ENCODE measurements around the gene TMEM151A.

Gene TMEM151A

GRCh38 chr11:66339686-66340483 lies 48.2 kb downstream of the TMEM151A start:
- Histone ChIP-seq H2BK15ac (replicated peaks; ENCODE audit: low read depth) (no peak overlapping the region), H3K27me3 (ENCODE audit: insufficient read depth, low read length, poor library complexity) (no peaks in the 10 kb centered on the region), H3K56ac (ENCODE audit: low read length) (no peak overlapping the region), H2AK5ac (ENCODE audit: low read length) (no peak overlapping the region), H3K79me2 (ENCODE audit: control insufficient read depth, insufficient read depth, low read length) (peaks cover 14% of the 10 kb centered on the region), H2BK5ac (ENCODE audit: low read length) (no peak overlapping the region), H3K27ac (ENCODE audit: low read depth, low read length) (no peak overlapping the region), H3K9ac (ENCODE audit: low read length) (no peak overlapping the region), H3K4me3 (ENCODE audit: low read length) (no peak overlapping the region), H2BK120ac (ENCODE audit: low read depth, low read length) (no peak overlapping the region), H4K8ac (ENCODE audit: low read depth, low read length) (no peak overlapping the region), H3K18ac (ENCODE audit: low read length) (no peak overlapping the region), H3K4me2 (ENCODE audit: low read length) (no peak overlapping the region), H3K79me1 (ENCODE audit: low read length) (peaks cover 18% of the 10 kb centered on the region), H3K4ac (ENCODE audit: low read depth, low read length) (no peak overlapping the region), H3K23ac (ENCODE audit: low read length) (no peak overlapping the region), H3K36me3 (ENCODE audit: control insufficient read depth, insufficient read depth, low read length) (peaks cover 9% of the 10 kb centered on the region), H3K4me1 (ENCODE audit: control insufficient read depth, low read depth, low read length) (peaks cover 2% of the 10 kb centered on the region), H4K5ac (ENCODE audit: low read length) (no peak overlapping the region)
- DNase-seq, result no peak
- no CpG with 5 or more reads among the region's 14 CpGs for WGBS (ENCODE audit: extremely low coverage, insufficient coverage, low lambda C conversion rate)

GRCh38 chr11:66340596-66341501 lies 49.2 kb downstream of the TMEM151A start:
- Histone ChIP-seq H3K4ac (ENCODE audit: low read depth, low read length) (no peak overlapping the region), H3K36me3 (ENCODE audit: control insufficient read depth, insufficient read depth, low read length) (peaks cover 9% of the 10 kb centered on the region), H3K56ac (ENCODE audit: low read length) (no peak overlapping the region), H4K5ac (ENCODE audit: low read length) (no peak overlapping the region), H3K27ac (ENCODE audit: low read depth, low read length) (no peak overlapping the region), H2BK120ac (ENCODE audit: low read depth, low read length) (no peak overlapping the region), H3K79me1 (ENCODE audit: low read length) (peaks cover 18% of the 10 kb centered on the region), H3K79me2 (ENCODE audit: control insufficient read depth, insufficient read depth, low read length) (peaks cover 14% of the 10 kb centered on the region), H3K27me3 (ENCODE audit: insufficient read depth, low read length, poor library complexity) (no peaks in the 10 kb centered on the region), H3K18ac (ENCODE audit: low read length) (no peak overlapping the region), H2AK5ac (ENCODE audit: low read length) (no peak overlapping the region), H4K8ac (ENCODE audit: low read depth, low read length) (no peak overlapping the region), H3K4me1 (ENCODE audit: control insufficient read depth, low read depth, low read length) (no peaks in the 10 kb centered on the region), H3K4me3 (ENCODE audit: low read length) (no peak overlapping the region), H3K23ac (ENCODE audit: low read length) (no peak overlapping the region), H2BK5ac (ENCODE audit: low read length) (no peak overlapping the region), H2BK15ac (replicated peaks; ENCODE audit: low read depth) (no peak overlapping the region), H3K9ac (ENCODE audit: low read length) (no peak overlapping the region), H3K4me2 (ENCODE audit: low read length) (no peak overlapping the region)
- no CpG with 5 or more reads among the region's 28 CpGs for WGBS (ENCODE audit: extremely low coverage, insufficient coverage, low lambda C conversion rate)
- no peak for DNase-seq

- Histone ChIP-seq H3K4ac (ENCODE audit: low read depth, low read length) (no peak overlapping the region), H3K27ac (ENCODE audit: low read depth, low read length) (no peak overlapping the region), H3K36me3 (ENCODE audit: control insufficient read depth, insufficient read depth, low read length) (peaks cover 9% of the 10 kb centered on the region), H3K9ac (ENCODE audit: low read length) (no peak overlapping the region), H4K5ac (ENCODE audit: low read length) (no peak overlapping the region), H3K79me2 (ENCODE audit: control insufficient read depth, insufficient read depth, low read length) (peaks cover 14% of the 10 kb centered on the region), H2AK5ac (ENCODE audit: low read length) (no peak overlapping the region), H3K18ac (ENCODE audit: low read length) (no peak overlapping the region), H2BK120ac (ENCODE audit: low read depth, low read length) (no peak overlapping the region), H2BK5ac (ENCODE audit: low read length) (no peak overlapping the region), H3K27me3 (ENCODE audit: insufficient read depth, low read length, poor library complexity) (no peaks in the 10 kb centered on the region), H3K4me2 (ENCODE audit: low read length) (no peak overlapping the region), H4K8ac (ENCODE audit: low read depth, low read length) (no peak overlapping the region), H2BK15ac (replicated peaks; ENCODE audit: low read depth) (no peak overlapping the region), H3K4me1 (ENCODE audit: control insufficient read depth, low read depth, low read length) (no peaks in the 10 kb centered on the region), H3K79me1 (ENCODE audit: low read length) (peaks cover 18% of the 10 kb centered on the region), H3K56ac (ENCODE audit: low read length) (no peak overlapping the region), H3K4me3 (ENCODE audit: low read length) (no peak overlapping the region), H3K23ac (ENCODE audit: low read length) (no peak overlapping the region)
- DNase-seq, result no peak
- whole genome bisulfite sequencing (ENCODE audit: extremely low coverage, insufficient coverage, low lambda C conversion rate), result no CpG with 5 or more reads among the region's 21 CpGs
Measured at GRCh38 chr11:66341502-66342126, 49.9 kb downstream of the TMEM151A start.

- Histone ChIP-seq H3K23ac (ENCODE audit: low read length) (no peak overlapping the region), H3K27ac (ENCODE audit: low read depth, low read length) (no peak overlapping the region), H3K4me2 (ENCODE audit: low read length) (no peak overlapping the region), H3K27me3 (ENCODE audit: insufficient read depth, low read length, poor library complexity) (no peaks in the 10 kb centered on the region), H2AK5ac (ENCODE audit: low read length) (no peak overlapping the region), H3K36me3 (ENCODE audit: control insufficient read depth, insufficient read depth, low read length) (peaks cover 9% of the 10 kb centered on the region), H3K18ac (ENCODE audit: low read length) (no peak overlapping the region), H3K9ac (ENCODE audit: low read length) (no peak overlapping the region), H3K79me1 (ENCODE audit: low read length) (peaks cover 18% of the 10 kb centered on the region), H2BK120ac (ENCODE audit: low read depth, low read length) (no peak overlapping the region), H3K79me2 (ENCODE audit: control insufficient read depth, insufficient read depth, low read length) (peaks cover 14% of the 10 kb centered on the region), H3K4me1 (ENCODE audit: control insufficient read depth, low read depth, low read length) (no peaks in the 10 kb centered on the region), H3K4ac (ENCODE audit: low read depth, low read length) (no peak overlapping the region), H2BK15ac (replicated peaks; ENCODE audit: low read depth) (no peak overlapping the region), H3K4me3 (ENCODE audit: low read length) (no peak overlapping the region), H2BK5ac (ENCODE audit: low read length) (no peak overlapping the region), H3K56ac (ENCODE audit: low read length) (no peak overlapping the region), H4K5ac (ENCODE audit: low read length) (no peak overlapping the region), H4K8ac (ENCODE audit: low read depth, low read length) (no peak overlapping the region)
- no CpG with 5 or more reads among the region's 8 CpGs for WGBS (ENCODE audit: extremely low coverage, insufficient coverage, low lambda C conversion rate)
- DNase-seq, result no peak
Measured at GRCh38 chr11:66343176-66343575, 51.5 kb downstream of the TMEM151A start.

- DNase-seq, result peak; percentile 99
- Histone ChIP-seq H4K8ac (ENCODE audit: low read depth, low read length) (peak within 1 kb of the TSS; percentile 3), H2BK5ac (ENCODE audit: low read length) (no peak within 1 kb of the TSS), H3K4me1 (ENCODE audit: control insufficient read depth, low read depth, low read length) (no peaks in the 10 kb centered on the region), H3K9ac (ENCODE audit: low read length) (peak within 1 kb of the TSS; percentile 99), H4K5ac (ENCODE audit: low read length) (no peak within 1 kb of the TSS), H3K4me2 (ENCODE audit: low read length) (peak within 1 kb of the TSS; percentile 76), H3K27ac (ENCODE audit: low read depth, low read length) (peak within 1 kb of the TSS; percentile 29), H3K56ac (ENCODE audit: low read length) (peak within 1 kb of the TSS; percentile 98), H2BK15ac (replicated peaks; ENCODE audit: low read depth) (no peak within 1 kb of the TSS), H3K27me3 (ENCODE audit: insufficient read depth, low read length, poor library complexity) (no peaks in the 10 kb centered on the region), H3K79me2 (ENCODE audit: control insufficient read depth, insufficient read depth, low read length) (peaks cover 14% of the 10 kb centered on the region), H3K4me3 (ENCODE audit: low read length) (peak within 1 kb of the TSS; percentile 99), H2BK120ac (ENCODE audit: low read depth, low read length) (no peak within 1 kb of the TSS), H3K18ac (ENCODE audit: low read length) (no peak within 1 kb of the TSS), H3K4ac (ENCODE audit: low read depth, low read length) (no peak within 1 kb of the TSS), H3K79me1 (ENCODE audit: low read length) (peaks cover 18% of the 10 kb centered on the region), H3K23ac (ENCODE audit: low read length) (no peak within 1 kb of the TSS), H3K36me3 (ENCODE audit: control insufficient read depth, insufficient read depth, low read length) (peaks cover 9% of the 10 kb centered on the region), H2AK5ac (ENCODE audit: low read length) (no peak within 1 kb of the TSS)
- WGBS (ENCODE audit: extremely low coverage, insufficient coverage, low lambda C conversion rate), result no CpG with 5 or more reads among the region's 59 CpGs
Measured at GRCh38 chr11:66344550-66345315, 53.0 kb downstream of the TMEM151A start, which contains the start of gene BRMS1. Gene BRMS1 (minus strand): TSS chr11:66345104. CDS start chr11:66342234, 2,870 bp downstream.

Measured in mesendoderm (in vitro differentiated cells).